Stimulated activated memory B cell treated with anti-CD40 and anti-IgM and Interleukin-4, amounts not matched to agents 10 μg/mL and 1 μg/mL and 100 μg/mL, for 72 hours (primary cell): ENCODE measurements around the gene SAMD8.
"Not testable (repeated sequence)": the region's sequence is repeated elsewhere in the genome, so short reads cannot be mapped to it uniquely, and the experiment has no call there.

ENCODE experiments used
- ATAC-seq: fragments of 150-1000 bp; cut with Tn5 transposase; 2 replicates; pipeline ENCODE4 v1.10.0; 2021
- H3K27ac Mint-ChIP-seq: one replicate; pipeline ENCODE4 v1.8.0; 2022; ENCODE audit warnings: mild to moderate bottlenecking, mixed read lengths
- H3K27me3 Mint-ChIP-seq: one replicate; pipeline ENCODE4 v1.8.0; 2022; ENCODE audit warnings: mixed read lengths
- H3K36me3 Mint-ChIP-seq: one replicate; pipeline ENCODE4 v1.8.0; 2022; ENCODE audit warnings: mixed read lengths
- H3K4me1 Mint-ChIP-seq: one replicate; pipeline ENCODE4 v1.8.0; 2022; ENCODE audit warnings: mixed read lengths
- H3K4me3 Mint-ChIP-seq: one replicate; pipeline ENCODE4 v1.8.0; 2022; ENCODE audit warnings: mild to moderate bottlenecking, moderate library complexity, mixed read lengths
- H3K9me3 Mint-ChIP-seq: one replicate; pipeline ENCODE4 v1.8.0; 2022; ENCODE audit warnings: mixed read lengths

Gene SAMD8

GRCh38 chr10:75098902-75099673 lies 12.4 kb upstream of the SAMD8 start:
- Mint-ChIP-seq H3K36me3 (no peaks in the 10 kb centered on the region), H3K4me1 (peaks cover 14% of the 10 kb centered on the region), H3K9me3 (no peaks in the 10 kb centered on the region), H3K27me3 (peaks cover 7% of the 10 kb centered on the region), H3K4me3 (no peak overlapping the region), H3K27ac (no peak overlapping the region)
- ATAC-seq: no peak

DNA sequence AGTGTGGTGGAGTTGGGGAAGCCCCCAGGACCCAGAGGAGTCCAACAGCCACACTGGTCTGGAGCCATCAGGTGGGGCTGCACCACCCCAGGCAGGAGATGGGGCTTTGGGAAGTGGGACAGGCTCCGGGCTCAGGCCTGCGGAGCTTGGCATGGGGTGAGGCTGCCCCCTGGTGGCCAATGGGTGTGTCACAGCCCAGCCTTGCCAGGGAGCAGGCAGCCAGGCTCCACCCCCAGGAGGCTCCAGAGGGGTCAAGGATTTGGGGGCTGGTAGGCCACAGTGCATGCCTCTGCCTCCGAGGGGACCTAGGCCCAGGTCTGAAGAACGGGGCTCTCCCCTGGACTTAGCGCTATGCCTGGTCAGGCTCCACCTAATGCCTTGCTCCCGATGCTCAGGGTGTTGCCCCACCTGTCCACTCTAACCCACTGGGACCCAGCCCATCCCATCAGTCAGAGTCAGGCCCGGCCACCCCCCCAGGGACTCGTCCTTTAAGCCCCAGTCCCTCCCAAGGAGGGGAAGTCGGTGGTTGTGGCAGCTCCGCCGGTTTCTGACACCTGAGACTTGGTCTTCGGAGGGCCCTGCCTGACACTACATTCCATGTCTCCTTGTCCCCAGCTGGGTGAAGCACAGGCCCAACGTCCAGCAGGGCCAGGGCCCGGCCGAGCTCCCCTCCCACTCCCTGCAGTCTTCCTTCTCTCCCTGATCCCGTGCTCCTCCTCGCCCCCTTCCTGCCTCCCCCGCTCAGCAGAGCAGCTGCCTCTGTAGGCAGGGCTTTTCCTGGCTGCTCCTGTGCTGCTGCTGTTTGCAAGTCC lies 11.3 kb upstream of the SAMD8 start:
- Mint-ChIP-seq H3K36me3 (no peaks in the 10 kb centered on the region), H3K27ac (peak overlapping the region; percentile 6), H3K27me3 (peaks cover 6% of the 10 kb centered on the region), H3K9me3 (no peaks in the 10 kb centered on the region), H3K4me1 (peaks cover 14% of the 10 kb centered on the region), H3K4me3 (no peak overlapping the region)
- ATAC-seq: peak; percentile 81

DNA sequence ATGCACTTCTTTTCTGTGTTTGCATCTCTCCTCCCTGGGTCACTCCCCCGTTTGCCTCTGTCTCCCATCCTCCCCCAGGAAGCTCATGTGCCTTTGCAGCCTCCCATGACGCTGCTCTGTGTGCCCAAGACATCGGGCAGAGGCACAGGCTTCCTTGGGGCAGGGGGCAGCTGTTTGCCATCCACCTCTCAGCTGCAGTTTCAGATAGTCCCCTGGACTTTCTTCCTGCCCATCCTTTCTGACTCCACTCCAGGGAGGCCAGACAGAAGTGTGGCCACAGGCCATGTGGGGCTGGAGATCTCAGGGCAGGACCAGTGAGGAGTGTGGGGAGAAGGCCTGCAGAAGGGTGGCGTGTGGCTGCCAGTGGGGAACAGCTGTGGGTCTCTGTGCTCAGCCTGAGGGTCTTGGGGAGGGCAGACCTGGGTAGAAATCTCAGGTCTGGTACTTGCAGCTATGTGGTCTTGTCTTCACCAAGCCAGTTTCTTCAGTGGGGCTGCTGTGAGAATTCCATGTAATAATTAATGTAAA lies 10.6 kb upstream of the SAMD8 start:
- H3K36me3 Mint-ChIP-seq: no peaks in the 10 kb centered on the region

DNA sequence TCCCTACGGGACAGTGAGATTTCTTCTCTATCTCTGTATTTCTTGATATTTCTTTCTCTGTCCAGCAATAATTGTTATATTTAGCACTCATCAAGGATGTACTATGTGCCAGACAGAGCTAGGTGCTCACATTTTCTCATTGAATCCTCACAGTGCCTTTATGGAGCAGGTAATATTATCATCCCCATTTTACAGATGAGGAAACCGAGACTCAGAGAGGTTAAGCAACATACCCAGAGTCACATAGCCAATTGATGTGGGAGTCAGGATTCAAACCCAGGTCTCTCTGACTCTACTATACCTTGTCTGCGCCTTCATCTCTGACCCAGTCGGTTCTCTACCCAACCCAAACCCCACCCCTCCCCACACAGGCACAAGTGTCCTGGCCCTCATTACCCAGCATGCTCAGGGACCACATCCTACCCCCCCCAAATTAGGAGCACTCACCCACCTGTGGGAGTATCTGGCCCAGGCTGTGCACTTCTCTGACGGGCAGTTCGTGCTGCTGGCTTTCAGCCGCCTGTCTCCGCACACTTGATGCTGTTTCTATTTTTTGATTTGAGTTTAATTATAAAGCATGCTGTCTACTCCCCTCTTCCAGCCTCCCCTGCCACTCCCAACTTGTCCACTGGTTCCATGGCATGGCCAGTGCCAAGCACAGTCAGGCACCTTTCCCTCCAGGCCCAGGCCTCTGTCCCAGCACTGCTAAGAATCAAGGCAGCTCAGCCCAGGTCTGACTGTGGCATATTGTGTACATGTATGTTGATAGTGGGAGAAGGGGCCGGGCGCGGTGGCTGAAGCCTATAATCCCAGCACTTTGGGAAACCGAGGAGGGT lies 9.8 kb upstream of the SAMD8 start:
- no peak for ATAC-seq
- Mint-ChIP-seq H3K9me3 (no peaks in the 10 kb centered on the region), H3K36me3 (no peaks in the 10 kb centered on the region), H3K27me3 (no peaks in the 10 kb centered on the region), H3K27ac (peak overlapping the region; percentile 11), H3K4me1 (peaks cover 14% of the 10 kb centered on the region), H3K4me3 (no peak overlapping the region)

More for the DNA sequence above, 10.6 kb upstream of the SAMD8 start:
- Mint-ChIP-seq H3K27me3 (no peaks in the 10 kb centered on the region), H3K4me1 (peaks cover 14% of the 10 kb centered on the region), H3K4me3 (no peak overlapping the region), H3K9me3 (no peaks in the 10 kb centered on the region), H3K27ac (peak overlapping the region; percentile 6)
- ATAC-seq: no peak

DNA sequence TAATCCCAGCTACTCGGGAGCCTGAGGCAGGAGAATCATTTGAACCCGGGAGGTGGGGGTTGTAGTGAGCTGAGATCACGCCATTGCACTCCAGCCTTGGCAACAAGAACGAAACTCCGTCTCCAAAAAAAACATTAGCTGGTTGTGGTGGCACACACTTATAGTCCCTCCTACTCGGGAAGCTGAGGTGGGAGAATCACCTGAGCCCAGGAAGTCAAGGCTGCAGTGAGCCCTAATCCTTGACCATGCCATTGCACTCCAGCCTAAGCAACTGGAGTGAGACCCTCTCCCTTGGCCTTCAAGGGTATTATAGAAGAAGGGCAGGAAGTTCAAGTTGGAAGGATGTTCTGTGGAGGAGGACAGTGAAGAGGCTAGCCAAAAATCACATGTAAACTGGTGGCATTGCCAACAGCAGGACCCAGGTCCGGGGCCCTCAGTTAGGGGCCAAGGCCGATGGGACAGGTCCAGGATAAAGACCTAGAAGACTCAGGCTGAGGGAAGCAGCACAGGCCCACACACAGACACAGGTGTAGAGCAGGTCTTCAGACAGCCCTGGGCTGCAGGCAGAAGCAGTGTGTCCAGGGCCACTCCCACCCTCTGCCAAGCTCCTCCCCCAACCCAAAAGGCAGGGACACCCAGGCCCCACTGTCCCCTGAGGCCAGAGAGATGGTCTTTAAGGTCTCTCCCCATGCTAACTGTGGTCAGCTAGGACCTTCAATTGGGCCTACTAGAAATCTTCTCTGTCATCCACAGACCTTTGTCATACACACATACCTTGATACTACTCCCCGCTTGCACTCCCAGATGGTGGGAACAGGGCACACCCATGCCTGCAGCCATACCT lies 8.4 kb upstream of the SAMD8 start:
- Mint-ChIP-seq H3K9me3 (no peaks in the 10 kb centered on the region), H3K4me1 (peaks cover 14% of the 10 kb centered on the region), H3K36me3 (no peaks in the 10 kb centered on the region), H3K27me3 (no peaks in the 10 kb centered on the region), H3K27ac (no peak overlapping the region), H3K4me3 (no peak overlapping the region)
- no peak for ATAC-seq

DNA sequence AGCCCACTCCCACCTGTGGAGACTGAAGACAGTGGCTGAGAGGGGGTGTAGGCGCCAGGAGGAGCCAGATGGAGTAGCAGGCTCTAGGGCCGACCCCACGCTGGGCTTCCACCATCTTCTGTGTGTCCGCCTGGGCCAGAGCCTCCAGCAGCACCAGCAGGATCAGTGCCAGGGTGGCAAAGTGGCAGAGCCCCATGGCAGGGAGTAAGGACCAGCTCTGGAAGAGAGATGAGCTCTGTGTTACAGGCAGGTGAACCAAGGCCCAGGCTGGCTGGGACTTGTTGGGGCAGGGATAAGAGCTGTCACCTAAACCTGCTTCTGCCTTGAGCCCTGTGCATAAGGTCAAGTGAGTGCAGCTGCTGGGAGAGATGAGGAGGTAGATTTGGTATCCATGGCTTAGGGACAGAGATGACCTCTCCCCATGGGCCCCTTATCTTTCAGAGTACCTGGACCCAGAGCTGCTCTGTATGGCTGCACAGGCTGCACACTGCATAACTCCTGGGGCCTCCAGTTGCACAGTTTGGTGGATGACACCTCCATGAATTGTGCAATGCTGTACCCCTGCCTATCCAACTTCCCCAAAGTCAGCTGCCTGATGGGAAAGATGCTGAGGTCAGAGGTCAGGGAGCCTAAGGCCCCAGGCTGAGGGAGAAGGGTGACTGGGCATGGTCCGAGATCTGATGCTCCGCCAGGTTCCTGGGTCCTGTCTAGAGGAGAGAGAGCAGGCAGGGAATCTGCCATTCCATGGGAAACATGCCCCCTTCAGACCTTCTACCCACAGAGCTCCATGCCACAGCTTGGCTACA lies 7.4 kb upstream of the SAMD8 start:
- no peaks in the 10 kb centered on the region for H3K27me3 Mint-ChIP-seq
- no peak overlapping the region for H3K27ac Mint-ChIP-seq
- no peaks in the 10 kb centered on the region for H3K9me3 Mint-ChIP-seq
- H3K4me1 Mint-ChIP-seq: peaks cover 14% of the 10 kb centered on the region
- H3K36me3 Mint-ChIP-seq: no peaks in the 10 kb centered on the region
- no peak for ATAC-seq
- H3K4me3 Mint-ChIP-seq: no peak overlapping the region

DNA sequence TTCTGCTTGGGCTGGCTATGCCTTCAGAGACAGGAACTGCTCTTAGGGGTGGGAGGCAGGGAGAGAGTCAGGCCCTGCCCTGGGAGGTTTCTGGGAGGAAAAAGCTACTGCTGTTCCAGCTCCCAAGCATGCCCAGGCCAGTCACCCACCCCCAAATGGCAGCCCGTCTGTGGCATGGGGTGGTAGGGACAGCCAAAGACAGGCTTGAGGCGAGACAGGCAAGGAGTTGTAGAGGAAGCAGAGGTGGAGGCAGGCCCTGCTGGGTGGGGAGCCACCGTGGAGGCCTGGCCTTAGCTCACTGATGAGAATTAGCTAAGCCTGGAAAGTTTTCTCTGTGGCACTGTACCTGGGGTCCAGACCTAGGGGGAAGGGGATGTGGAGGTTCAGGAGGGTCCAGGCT lies 6.6 kb upstream of the SAMD8 start:
- Mint-ChIP-seq H3K9me3 (no peaks in the 10 kb centered on the region), H3K36me3 (no peaks in the 10 kb centered on the region), H3K4me1 (peaks cover 16% of the 10 kb centered on the region), H3K27ac (no peak overlapping the region), H3K27me3 (no peaks in the 10 kb centered on the region), H3K4me3 (no peak overlapping the region)
- ATAC-seq: no peak

DNA sequence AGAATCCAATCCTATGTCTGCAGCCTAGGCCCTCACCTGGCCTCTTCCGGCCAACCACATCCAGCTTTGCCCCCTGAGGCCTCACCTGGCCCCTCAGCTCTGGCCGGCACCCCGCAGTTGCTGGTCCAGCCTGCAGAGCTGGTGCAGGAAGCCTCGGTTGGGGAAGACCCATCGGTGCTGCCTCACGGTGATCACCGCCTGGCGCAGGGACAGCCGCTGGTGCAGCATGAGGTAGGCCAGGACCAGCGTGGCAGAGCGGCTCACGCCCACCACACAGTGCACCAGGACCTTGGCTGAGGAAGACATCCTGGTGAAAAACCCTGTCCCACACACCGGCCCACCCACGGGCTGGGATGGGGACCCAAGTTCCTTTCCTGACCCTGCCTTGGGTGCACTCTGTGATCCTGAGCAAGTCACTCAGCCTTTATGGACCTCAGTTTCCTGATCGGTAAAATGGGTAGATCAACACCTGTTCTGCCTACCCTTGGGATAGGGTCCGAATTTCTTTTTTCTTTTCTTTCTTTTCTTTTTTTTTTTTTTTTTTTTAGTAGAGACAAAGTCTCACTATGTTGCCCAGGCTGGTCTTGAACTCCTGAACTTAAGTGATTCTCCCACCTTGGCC lies 5.8 kb upstream of the SAMD8 start:
- H3K4me3 Mint-ChIP-seq: no peak overlapping the region
- no peak for ATAC-seq
- no peaks in the 10 kb centered on the region for H3K36me3 Mint-ChIP-seq
- peaks cover 17% of the 10 kb centered on the region for H3K4me1 Mint-ChIP-seq
- H3K9me3 Mint-ChIP-seq: no peaks in the 10 kb centered on the region
- H3K27me3 Mint-ChIP-seq: no peaks in the 10 kb centered on the region
- no peak overlapping the region for H3K27ac Mint-ChIP-seq

GRCh38 chr10:75106242-75106641 lies 5.2 kb upstream of the SAMD8 start:
- H3K9me3 Mint-ChIP-seq: no peaks in the 10 kb centered on the region
- H3K27ac Mint-ChIP-seq: no peak overlapping the region
- H3K4me3 Mint-ChIP-seq: no peak overlapping the region
- no peaks in the 10 kb centered on the region for H3K27me3 Mint-ChIP-seq
- peaks cover 16% of the 10 kb centered on the region for H3K4me1 Mint-ChIP-seq
- H3K36me3 Mint-ChIP-seq: no peaks in the 10 kb centered on the region
- ATAC-seq: no peak

DNA sequence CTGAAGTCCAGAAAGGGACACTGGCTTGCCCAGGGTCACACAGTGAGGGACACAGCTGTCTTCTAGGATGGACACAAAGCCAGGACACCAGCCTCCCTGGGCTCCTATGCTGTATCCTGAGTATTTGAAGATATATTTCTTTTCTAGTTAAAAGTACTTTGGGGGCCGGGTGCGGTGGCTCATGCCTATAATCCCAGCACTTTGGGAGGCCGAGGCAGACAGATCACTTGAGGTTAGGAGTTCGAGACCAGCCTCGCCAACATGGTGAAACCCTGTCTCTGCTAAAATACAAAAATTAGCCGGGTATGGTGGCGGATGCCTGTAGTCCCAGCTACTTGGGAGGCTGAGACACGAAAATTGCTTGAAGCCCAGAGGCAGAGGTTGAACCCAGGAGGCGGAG lies 4.6 kb upstream of the SAMD8 start:
- not testable (repeated sequence) for H3K9me3 Mint-ChIP-seq, H3K27ac Mint-ChIP-seq, H3K36me3 Mint-ChIP-seq, H3K4me3 Mint-ChIP-seq, ATAC-seq, H3K27me3 Mint-ChIP-seq
- H3K4me1 Mint-ChIP-seq: peaks cover 16% of the 10 kb centered on the region

GRCh38 chr10:75107756-75108683 lies 3.4 kb upstream of the SAMD8 start:
- no peaks in the 10 kb centered on the region for H3K9me3 Mint-ChIP-seq
- no peak for ATAC-seq
- peaks cover 4% of the 10 kb centered on the region for H3K36me3 Mint-ChIP-seq
- H3K27ac Mint-ChIP-seq: no peak overlapping the region
- no peaks in the 10 kb centered on the region for H3K27me3 Mint-ChIP-seq
- H3K4me1 Mint-ChIP-seq: peaks cover 18% of the 10 kb centered on the region
- H3K4me3 Mint-ChIP-seq: no peak overlapping the region

- H3K4me1 Mint-ChIP-seq: peaks cover 26% of the 10 kb centered on the region
- H3K27ac Mint-ChIP-seq: peak overlapping the region; percentile 94
- no peak for ATAC-seq
- no peak overlapping the region for H3K4me3 Mint-ChIP-seq
- H3K9me3 Mint-ChIP-seq: no peaks in the 10 kb centered on the region
- H3K27me3 Mint-ChIP-seq: no peaks in the 10 kb centered on the region
- peaks cover 4% of the 10 kb centered on the region for H3K36me3 Mint-ChIP-seq
These were observed 2.6 kb upstream of the SAMD8 start for GRCh38 chr10:75108684-75109458.
